HCT116 (cell line): ENCODE data around the gene PGLYRP4.

Experiments used
- CEBPB ChIP-seq: IDR thresholded peaks from 2 replicates; pipeline ENCODE4 v1.6.1; 2012; ENCODE audit warnings: low read depth
- EGR1 ChIP-seq: IDR thresholded peaks from 2 replicates; pipeline ENCODE4 v1.6.1; 2012; ENCODE audit warnings: low read depth
- EZH2 ChIP-seq: fragments of 200-600 bp; sonication (generic); IDR thresholded peaks from 2 replicates; pipeline ENCODE4 v1.6.1; 2017; ENCODE audit warnings: antibody characterized with exemption, mixed run types
- FOSL1 ChIP-seq: IDR thresholded peaks from 2 replicates; pipeline ENCODE4 v1.6.1; 2012; ENCODE audit warnings: low read depth
- POLR2A ChIP-seq: IDR thresholded peaks from 2 replicates; pipeline ENCODE4 v1.7.0; 2011; ENCODE audit warnings: borderline replicate concordance; ENCODE audit not compliant: insufficient read depth, insufficient read length; ENCODE audit errors: extremely low read depth
- POLR2AphosphoS5 ChIP-seq: IDR thresholded peaks from 2 replicates; pipeline ENCODE4 v1.6.1; 2011; ENCODE audit warnings: mild to moderate bottlenecking, low read depth, low read length, moderate library complexity
- RAD21 ChIP-seq: IDR thresholded peaks from 2 replicates; pipeline ENCODE4 v1.6.1; 2012; ENCODE audit warnings: low read depth, mild to moderate bottlenecking
- SP1 ChIP-seq: IDR thresholded peaks from 2 replicates; pipeline ENCODE4 v1.6.1; 2012; ENCODE audit warnings: low read depth
- ZNF274 ChIP-seq: fragments of 200-500 bp; sonication (Bioruptor generic); IDR thresholded peaks from 2 replicates; pipeline ENCODE4 v1.6.1; 2014; ENCODE audit warnings: mild to moderate bottlenecking, low read depth, low read length, inconsistent platforms
- TF ChIP-seq, protein P1 (sequence below): IDR thresholded peaks from 2 replicates; pipeline ENCODE4 v1.6.1; 2012; ENCODE audit warnings: low read depth
- TF ChIP-seq, protein P2 (sequence below): IDR thresholded peaks from 2 replicates; pipeline ENCODE4 v1.6.1; 2012
- TF ChIP-seq, protein P3 (sequence below), 3 experiments: fragments of 200-600 bp in 1 of 3; sonication (generic) in 1 of 3; IDR thresholded peaks in 2 of 3; conservative IDR thresholded peaks in 1 of 3; 2 replicates each; pipeline ENCODE4 v1.5.1; 2012 to 2017; ENCODE audit warnings: low read depth in 2 of 3, low read length in 2 of 3, antibody characterized with exemption in 1 of 3, borderline replicate concordance in 1 of 3, control low read depth in 1 of 3, mild to moderate bottlenecking in 1 of 3, mixed read lengths in 1 of 3, mixed run types in 1 of 3, moderate library complexity in 1 of 3; ENCODE audit not compliant: insufficient read depth in 1 of 3
- TF ChIP-seq, protein P4 (sequence below): IDR thresholded peaks from 2 replicates; pipeline ENCODE4 v1.6.1; 2012

DNA sequence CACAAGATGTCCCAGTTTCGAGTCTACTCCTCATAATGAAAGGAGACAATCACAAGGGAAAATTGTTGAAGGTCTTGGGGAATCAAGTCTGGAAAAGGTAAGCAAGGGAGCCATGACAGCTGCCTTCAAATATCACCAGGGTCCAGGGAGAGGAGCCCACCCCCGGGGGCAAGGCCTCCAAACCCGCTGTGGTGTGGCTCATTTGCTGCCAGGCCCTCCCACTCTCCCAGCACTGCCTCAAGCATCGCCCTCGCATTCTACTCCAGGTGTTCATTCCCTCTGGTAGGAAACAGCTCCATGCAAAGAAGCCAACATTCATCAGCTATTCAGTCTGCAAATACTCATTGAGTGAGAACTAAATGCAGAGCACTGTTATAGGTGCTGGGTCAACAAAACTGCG is 17.6 kb upstream of the PGLYRP4 start:
- TF ChIP-seq POLR2A (no peak), EZH2 (no peak), POLR2AphosphoS5 (no peak), SP1 (no peak), EGR1 (no peak), FOSL1 (no peak), RAD21 (no peak), CEBPB (no peak), ZNF274 (no peak)
- TF ChIP-seq, protein P1, sequence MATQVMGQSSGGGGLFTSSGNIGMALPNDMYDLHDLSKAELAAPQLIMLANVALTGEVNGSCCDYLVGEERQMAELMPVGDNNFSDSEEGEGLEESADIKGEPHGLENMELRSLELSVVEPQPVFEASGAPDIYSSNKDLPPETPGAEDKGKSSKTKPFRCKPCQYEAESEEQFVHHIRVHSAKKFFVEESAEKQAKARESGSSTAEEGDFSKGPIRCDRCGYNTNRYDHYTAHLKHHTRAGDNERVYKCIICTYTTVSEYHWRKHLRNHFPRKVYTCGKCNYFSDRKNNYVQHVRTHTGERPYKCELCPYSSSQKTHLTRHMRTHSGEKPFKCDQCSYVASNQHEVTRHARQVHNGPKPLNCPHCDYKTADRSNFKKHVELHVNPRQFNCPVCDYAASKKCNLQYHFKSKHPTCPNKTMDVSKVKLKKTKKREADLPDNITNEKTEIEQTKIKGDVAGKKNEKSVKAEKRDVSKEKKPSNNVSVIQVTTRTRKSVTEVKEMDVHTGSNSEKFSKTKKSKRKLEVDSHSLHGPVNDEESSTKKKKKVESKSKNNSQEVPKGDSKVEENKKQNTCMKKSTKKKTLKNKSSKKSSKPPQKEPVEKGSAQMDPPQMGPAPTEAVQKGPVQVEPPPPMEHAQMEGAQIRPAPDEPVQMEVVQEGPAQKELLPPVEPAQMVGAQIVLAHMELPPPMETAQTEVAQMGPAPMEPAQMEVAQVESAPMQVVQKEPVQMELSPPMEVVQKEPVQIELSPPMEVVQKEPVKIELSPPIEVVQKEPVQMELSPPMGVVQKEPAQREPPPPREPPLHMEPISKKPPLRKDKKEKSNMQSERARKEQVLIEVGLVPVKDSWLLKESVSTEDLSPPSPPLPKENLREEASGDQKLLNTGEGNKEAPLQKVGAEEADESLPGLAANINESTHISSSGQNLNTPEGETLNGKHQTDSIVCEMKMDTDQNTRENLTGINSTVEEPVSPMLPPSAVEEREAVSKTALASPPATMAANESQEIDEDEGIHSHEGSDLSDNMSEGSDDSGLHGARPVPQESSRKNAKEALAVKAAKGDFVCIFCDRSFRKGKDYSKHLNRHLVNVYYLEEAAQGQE: no peak
- TF ChIP-seq, protein P2, sequence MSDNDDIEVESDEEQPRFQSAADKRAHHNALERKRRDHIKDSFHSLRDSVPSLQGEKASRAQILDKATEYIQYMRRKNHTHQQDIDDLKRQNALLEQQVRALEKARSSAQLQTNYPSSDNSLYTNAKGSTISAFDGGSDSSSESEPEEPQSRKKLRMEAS: no peak
- TF ChIP-seq, protein P3, sequence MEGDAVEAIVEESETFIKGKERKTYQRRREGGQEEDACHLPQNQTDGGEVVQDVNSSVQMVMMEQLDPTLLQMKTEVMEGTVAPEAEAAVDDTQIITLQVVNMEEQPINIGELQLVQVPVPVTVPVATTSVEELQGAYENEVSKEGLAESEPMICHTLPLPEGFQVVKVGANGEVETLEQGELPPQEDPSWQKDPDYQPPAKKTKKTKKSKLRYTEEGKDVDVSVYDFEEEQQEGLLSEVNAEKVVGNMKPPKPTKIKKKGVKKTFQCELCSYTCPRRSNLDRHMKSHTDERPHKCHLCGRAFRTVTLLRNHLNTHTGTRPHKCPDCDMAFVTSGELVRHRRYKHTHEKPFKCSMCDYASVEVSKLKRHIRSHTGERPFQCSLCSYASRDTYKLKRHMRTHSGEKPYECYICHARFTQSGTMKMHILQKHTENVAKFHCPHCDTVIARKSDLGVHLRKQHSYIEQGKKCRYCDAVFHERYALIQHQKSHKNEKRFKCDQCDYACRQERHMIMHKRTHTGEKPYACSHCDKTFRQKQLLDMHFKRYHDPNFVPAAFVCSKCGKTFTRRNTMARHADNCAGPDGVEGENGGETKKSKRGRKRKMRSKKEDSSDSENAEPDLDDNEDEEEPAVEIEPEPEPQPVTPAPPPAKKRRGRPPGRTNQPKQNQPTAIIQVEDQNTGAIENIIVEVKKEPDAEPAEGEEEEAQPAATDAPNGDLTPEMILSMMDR (IDR thresholded peaks at IDR 0.05 in 2 of 3, conservative IDR thresholded peaks at IDR 0.05 in 1 of 3; ENCODE audit: borderline replicate concordance in 1 of 3, insufficient read depth in 1 of 3, low read depth in 2 of 3, low read length in 2 of 3): no peak
- TF ChIP-seq, protein P4, sequence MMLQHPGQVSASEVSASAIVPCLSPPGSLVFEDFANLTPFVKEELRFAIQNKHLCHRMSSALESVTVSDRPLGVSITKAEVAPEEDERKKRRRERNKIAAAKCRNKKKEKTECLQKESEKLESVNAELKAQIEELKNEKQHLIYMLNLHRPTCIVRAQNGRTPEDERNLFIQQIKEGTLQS: no peak
